Coronary artery (tissue), 2 donors: ENCODE results near the gene MSMO1.

Experiments
- DNase-seq: peaks from one replicate; pipeline ENCODE4 v3.0.0-alpha.2; 2017; ENCODE audit warnings: low spot score
- H3K27ac ChIP-seq, 2 donors: fragments of 200-600 bp; sonication (generic); one replicate each; pipeline ENCODE4 v1.5.1; 2016 to 2019
- H3K4me3 ChIP-seq: fragments of 200-600 bp; sonication (generic); 2 replicates; pipeline ENCODE4 v1.5.1; 2016; ENCODE audit warnings: mild to moderate bottlenecking, moderate library complexity
- TF ChIP-seq, protein P1 (sequence below): fragments of 200-600 bp; sonication (generic); IDR thresholded peaks from one replicate; pipeline ENCODE4 v1.5.1; 2019; ENCODE audit warnings: antibody characterized with exemption

MSMO1 gene

DNA sequence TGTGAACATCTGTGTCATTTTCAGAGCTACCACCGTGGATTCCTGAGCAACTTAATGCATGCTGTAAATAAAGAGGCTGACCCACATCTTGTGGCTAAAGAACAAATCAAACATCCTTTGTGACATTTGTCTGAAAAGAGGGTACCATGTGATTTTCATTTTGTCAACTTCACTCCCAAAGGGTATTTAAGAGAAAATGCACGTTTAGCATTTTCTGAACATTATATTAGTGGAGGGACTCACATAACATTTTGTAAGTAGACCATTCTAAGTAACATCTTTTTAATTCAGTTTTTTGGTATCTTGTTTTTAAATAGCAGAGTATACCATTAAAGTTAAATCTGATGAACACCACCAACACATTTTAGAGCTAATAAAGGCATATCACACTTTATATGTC, 34.3 kb downstream of the MSMO1 start:
- no peak overlapping the region for H3K4me3 ChIP-seq
- TF ChIP-seq, protein P1, sequence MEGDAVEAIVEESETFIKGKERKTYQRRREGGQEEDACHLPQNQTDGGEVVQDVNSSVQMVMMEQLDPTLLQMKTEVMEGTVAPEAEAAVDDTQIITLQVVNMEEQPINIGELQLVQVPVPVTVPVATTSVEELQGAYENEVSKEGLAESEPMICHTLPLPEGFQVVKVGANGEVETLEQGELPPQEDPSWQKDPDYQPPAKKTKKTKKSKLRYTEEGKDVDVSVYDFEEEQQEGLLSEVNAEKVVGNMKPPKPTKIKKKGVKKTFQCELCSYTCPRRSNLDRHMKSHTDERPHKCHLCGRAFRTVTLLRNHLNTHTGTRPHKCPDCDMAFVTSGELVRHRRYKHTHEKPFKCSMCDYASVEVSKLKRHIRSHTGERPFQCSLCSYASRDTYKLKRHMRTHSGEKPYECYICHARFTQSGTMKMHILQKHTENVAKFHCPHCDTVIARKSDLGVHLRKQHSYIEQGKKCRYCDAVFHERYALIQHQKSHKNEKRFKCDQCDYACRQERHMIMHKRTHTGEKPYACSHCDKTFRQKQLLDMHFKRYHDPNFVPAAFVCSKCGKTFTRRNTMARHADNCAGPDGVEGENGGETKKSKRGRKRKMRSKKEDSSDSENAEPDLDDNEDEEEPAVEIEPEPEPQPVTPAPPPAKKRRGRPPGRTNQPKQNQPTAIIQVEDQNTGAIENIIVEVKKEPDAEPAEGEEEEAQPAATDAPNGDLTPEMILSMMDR = no peak
- H3K27ac ChIP-seq = no peak overlapping the region
- no peak for DNase-seq

DNA sequence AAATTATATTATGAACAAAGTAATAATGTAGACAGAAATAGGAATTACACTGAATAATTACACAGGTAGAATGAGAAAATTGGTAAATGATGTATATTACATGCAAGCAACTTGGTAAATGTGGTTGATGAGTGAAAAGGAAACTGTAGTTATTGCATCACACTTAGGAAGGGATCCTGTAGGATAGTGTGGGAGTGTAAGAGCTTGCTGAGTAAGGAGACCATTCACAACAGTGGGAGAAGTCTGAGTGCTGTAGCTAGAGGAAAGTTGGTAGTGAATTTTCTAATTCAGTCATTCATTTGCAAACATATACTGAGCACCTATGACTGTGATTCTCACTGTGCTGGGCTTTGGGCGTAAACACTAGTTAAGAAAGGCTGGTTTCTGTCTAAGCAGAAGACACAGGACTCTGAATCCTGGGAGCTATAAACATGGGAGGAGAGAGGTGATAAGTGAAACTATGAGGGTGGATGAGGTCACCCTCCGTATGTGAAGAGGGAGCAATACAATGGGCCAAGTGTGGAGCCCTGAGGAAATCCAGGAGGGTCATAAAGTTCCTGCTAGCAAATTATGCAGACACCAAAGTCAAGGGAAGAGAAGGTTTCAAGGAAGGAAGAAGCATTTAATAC, 37.1 kb downstream of the MSMO1 start:
- DNase-seq = no peak
- Histone ChIP-seq H3K27ac (no peak overlapping the region), H3K4me3 (no peak overlapping the region)
- TF ChIP-seq, protein P1 = no peak

DNA sequence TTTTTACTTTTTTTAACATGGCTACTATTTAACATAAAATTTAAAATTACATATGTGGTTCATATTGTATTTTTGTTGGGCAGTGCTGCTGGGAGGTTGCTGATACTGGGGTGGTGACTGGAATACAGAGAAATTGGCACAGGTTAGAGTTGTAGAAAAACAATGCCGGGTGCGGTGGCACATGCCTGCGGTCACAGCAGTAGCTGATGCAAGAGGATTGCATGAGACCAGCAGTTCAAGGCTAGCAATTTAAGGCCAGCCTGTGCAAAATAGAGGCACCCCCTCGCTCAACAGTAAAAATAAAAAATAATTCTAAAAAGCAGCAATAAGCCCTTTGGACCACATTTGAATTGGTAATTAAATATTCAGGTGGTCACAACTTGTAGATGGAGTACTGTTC, 39.6 kb downstream of the MSMO1 start:
- TF ChIP-seq, protein P1 = no peak
- DNase-seq = no peak
- Histone ChIP-seq H3K4me3 (no peak overlapping the region), H3K27ac (no peak overlapping the region)

DNA sequence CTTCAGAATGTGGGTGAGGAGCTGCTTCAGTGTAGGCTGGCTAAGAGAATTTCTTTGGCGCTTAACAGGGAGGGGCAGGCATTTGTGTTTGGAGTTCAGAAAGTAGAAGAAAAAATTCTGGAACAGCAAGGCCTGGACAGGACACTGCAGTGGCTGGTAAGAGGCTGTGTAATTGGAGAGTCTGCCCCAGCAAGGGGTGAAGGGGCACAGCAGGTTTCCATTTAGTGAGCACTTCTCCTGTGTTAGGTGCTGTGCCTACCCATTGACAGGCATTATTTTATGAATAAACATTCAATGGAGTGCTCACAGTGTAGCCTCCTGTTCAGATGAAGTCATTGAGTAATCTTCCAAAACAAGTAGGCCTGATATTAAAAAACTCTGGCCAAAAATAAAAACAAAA, 40.6 kb downstream of the MSMO1 start:
- Histone ChIP-seq H3K27ac (no peak overlapping the region), H3K4me3 (no peak overlapping the region)
- DNase-seq = no peak
- TF ChIP-seq, protein P1 = no peak

DNA sequence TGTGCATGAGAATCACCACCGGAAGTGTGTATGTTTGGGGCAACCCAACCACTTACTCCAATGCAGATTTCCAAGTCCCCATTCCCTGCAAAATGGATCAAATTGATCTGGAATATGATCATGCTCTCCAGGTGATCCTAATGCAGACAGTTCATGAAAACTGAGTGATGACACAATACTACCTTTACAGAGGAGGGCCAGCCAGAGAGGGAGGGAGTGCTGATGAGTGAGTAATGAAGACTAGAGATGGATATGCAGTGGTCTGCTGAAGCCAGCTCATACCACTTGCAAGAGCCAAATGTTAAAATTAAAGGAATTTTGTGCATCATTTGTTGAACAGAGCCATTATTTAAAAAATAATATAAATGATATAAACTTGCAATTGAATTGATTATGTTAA, 41.1 kb downstream of the MSMO1 start:
- H3K4me3 ChIP-seq = no peak overlapping the region
- H3K27ac ChIP-seq = no peak overlapping the region
- DNase-seq = no peak
- TF ChIP-seq, protein P1 = no peak

DNA sequence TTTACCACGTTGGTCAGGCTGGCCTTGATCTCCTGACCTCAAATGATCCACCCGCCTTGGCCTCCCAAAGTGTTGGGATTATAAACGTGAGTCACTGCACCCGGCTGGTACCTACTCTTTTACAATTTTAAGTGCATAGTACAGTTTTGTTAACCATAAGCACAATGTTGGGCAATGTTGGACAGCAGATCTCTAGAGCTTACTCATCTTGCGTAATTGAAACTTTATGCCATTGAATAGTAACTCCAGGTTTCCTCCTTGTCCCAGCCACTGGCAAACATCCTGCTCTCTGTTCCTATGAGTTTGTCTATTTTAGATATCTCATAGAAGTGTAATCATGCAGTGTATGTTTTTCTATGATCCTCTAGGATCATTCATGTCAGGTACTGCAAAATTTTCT, 42.1 kb downstream of the MSMO1 start:
- H3K27ac ChIP-seq = no peak overlapping the region

DNA sequence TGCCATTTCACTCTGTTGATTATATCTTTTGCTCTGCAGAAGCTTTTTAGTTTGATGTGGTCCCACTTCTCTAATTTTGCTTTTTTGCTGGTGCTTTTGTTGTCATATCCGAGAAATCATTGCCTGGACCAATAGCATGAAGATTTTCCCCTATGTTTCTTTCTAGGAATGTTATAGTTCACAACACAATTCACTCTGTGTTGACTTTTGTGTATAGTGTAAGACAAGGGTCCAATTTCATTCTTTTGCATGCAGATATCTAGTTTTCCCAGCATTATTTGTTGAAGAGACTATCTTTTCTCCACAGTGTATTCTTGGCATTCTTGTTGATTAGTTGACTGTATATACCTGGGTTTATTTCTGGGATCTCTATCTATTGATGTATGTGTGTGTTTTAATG, 43.1 kb downstream of the MSMO1 start:
- Histone ChIP-seq H3K4me3 (no peak overlapping the region), H3K27ac (no peak overlapping the region)
- DNase-seq = no peak
- TF ChIP-seq, protein P1 = no peak

More for the DNA sequence above, 42.1 kb downstream of the MSMO1 start:
- TF ChIP-seq, protein P1 = no peak
- no peak overlapping the region for H3K4me3 ChIP-seq
- DNase-seq = no peak
